AML-193 (cell line): ENCODE measurements around the gene DDX18.

Experiments used
- DNase-seq, 2 experiments: peaks; one replicate each; lab custom pipeline; 2025; lab: John Stamatoyannopoulos, UW

DDX18 gene

DNA sequence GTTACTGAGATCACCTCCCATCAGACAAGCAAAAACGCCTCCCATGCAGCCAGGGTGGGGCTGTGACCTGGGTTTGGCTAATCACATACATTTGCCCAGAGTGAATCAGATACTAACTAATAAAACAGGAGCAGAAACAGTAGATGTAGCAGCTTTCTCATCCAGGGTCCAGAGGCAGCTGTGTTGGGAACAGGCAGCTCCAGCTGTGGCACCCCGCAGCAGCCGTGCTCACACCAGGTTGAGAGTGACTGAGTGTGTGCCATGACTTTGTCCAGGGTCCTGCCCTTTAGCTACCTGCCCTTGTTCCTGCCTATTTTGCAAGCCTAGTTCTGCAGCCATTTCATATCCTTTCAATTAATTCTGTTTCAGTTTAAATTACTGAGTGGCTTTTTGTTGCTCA lies 20.5 kb downstream of the DDX18 start:
- DNase-seq: no peak

- no peak for DNase-seq
These were observed 21.7 kb downstream of the DDX18 start for GRCh38 chr2:117835990-117836760.

DNA sequence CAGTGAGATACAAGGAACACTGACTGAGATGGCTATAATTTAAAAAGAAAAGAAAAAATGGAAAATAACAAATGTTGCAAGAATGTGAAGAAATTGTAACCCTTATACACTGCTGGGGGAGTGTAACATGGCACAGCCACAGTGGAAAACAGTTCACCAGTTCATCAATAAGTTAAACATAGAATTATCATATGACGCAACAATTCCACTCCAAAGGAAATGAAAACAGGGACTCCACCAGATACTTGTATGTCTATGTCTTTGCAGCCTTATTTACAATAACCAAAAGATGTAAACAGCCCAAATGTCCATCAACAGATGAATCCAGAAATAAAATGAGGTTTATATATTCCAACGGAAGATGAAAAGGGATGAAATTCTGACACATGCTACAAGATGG lies 30.8 kb downstream of the DDX18 start:
- no peak for DNase-seq

GRCh38 chr2:117850015-117850414 lies 35.5 kb downstream of the DDX18 start:
- no peak for DNase-seq

GRCh38 chr2:117850461-117850860 lies 36.0 kb downstream of the DDX18 start:
- no peak for DNase-seq

DNA sequence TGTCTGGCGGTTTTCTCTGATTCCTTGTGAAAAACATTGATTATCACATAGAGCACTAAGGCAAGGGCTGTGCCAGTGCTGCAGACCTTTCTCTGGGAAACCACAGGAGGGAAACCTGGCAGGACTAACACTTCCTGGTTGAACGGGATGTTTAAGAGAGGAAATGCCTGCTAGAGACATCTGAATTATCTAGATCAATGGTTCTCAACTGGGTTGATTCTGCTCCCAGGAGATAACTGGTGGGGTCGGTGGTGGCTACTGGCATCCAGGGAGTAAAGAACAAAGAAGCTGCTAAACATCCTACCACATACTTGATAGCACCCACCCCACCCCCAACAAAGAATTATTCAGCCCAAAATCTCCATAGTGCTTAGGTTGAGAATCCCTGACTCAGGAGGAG lies 37.5 kb downstream of the DDX18 start:
- no peak for DNase-seq

DNA sequence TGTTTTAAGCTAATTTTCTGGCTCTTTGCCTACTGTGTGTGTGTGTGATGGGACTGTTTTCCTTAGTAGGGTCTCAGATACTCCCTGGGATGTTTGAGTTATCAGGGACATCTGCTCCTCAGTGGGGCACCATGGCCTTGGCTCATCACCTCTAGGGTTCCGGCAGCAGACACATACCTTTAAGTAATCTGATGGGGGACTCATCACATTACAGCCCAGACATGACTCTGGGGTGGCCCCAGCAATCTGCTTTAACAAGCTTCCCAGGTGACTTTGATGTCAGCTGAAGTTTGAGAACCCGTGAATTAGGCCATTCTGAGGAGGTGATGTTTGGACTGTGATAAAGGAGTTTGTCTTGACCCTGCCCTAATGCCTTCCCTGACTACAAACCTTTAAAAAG lies 38.8 kb downstream of the DDX18 start:
- DNase-seq: no peak

GRCh38 chr2:117853873-117854272 lies 39.4 kb downstream of the DDX18 start:
- no peak for DNase-seq

DNA sequence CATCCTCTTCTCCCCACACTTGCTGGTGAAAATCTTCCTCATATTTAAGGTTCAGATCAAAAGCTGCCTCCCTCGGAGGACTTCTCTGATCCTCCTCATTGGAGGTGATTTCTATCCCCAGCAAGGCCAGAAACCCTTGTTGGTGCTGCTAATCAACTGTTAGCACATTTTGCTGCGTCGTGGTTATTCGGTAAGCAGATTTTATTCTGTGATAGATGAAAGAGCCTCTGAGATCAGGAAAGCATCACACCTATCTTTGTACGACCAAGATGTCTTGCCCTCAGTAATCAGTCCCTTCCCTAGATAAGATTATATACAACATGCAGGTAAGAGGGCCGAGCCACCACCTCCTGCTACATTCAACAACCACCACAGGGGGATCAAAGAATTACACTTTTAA lies 40.1 kb downstream of the DDX18 start:
- DNase-seq: no peak

- no peak for DNase-seq
These were observed 41.4 kb downstream of the DDX18 start for GRCh38 chr2:117855886-117856285.

- DNase-seq: no peak
These were observed 42.1 kb downstream of the DDX18 start for GRCh38 chr2:117856415-117857210.

DNA sequence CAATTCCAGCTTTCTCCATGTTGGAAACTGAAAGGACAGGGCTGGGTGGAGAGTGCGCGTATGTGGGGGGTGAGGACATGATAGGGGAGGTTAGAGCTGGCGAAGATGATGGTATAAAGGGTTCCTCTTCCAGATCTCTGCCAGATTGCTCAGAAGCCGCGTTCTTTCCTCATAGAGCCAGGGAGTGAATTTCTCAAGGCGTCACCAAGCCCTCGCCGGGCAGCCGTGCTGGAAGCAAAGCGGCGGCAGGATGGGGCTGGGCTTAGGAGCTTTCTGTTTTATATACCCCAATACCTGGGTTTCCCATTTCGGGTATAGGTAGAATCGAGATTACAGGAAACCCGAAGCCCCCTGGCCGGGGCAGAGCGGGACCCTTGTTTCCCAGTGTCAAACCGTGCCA lies 43.8 kb downstream of the DDX18 start:
- no peak for DNase-seq

GRCh38 chr2:117858892-117859531 lies 44.5 kb downstream of the DDX18 start:
- no peak for DNase-seq

GRCh38 chr2:117859532-117859911 lies 45.0 kb downstream of the DDX18 start:
- DNase-seq: no peak

DNA sequence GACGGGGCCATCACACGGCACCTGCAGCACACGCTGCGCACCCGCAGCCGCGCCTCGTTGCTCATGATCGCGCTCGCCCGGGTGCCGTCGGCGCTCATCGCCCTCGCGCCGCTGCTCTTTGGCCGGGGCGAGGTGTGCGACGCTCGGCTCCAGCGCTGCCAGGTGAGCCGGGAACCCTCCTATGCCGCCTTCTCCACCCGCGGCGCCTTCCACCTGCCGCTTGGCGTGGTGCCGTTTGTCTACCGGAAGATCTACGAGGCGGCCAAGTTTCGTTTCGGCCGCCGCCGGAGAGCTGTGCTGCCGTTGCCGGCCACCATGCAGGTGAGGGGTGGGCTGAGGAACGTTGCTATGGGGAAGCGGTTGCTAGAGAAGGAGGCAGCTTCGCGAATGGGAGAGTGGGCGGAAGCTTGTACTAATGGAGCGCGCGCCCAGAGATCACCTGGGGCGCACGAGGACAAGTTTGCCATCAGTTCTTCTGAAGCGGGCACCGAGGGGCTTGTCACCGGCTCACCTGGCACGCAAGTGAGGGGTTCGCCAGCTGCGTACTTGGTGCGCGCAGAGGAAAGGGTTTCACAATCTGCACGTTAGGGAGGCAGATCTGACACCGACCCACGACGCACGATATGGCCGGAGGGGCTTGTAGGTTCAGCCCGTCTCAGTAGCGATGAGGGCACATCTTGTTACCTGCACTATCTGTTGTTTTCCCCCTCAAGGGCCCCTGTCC lies 45.6 kb downstream of the DDX18 start:
- no peak for DNase-seq

DNA sequence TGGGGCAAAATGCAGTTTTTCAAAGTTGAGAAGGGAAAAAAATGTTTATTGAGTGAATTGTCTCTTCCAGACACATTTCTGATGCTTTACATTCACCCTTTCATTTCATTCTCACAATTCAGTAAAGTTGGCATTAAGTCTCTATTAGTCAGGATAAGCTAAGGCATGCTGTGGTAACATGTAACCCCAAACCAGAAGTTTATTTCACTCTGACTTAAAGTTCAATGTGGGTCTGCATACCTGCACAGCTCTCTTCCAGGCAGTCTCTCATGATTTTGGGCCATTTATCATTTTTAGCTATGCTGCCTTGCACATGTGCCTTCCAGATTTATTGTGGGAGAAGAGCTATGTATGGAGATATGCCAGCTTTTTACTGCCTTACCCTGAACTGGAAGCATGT lies 48.0 kb downstream of the DDX18 start:
- no peak for DNase-seq

DNA sequence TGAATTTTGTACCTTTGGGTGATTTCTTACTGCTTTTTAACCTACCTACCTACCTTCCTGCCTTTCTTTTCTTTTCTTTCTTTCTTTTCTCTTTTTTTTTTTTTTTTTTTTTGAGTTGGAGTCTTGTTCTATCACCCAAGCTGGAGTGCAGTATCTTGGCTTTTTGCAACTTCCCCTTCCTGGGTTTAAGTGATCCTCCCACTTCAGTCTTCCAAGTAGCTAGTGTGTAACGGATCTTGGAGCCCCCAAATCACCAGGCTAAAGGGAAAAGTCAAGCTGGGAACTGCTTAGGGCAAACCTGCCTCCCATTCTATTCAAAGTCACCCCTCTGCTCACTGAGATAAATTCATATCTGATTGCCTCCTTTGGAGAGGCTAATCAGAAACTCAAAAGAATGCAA lies 61.3 kb downstream of the DDX18 start:
- DNase-seq: no peak

DNA sequence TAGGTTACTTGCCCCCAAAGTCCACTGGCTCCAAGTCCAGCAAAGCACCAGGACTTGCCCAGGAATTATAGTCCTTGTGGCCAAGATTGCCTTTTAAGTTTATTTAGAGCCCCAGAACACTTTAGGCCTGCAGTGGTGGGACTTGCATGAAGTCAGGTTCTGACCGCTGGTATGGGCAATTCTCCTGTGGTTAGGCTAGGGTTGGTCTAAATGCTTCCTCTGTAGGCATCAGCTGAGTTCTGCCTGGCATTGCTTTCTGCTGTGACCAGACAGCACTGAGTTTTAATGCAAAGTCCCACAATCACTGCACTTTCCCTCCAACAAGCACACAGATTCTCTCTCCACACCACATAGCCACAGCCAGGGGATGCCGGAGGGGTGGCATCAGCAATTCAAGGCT lies 64.5 kb downstream of the DDX18 start:
- no peak for DNase-seq
